BE2C (cell line): Measurements from ENCODE around the gene ADGRF5.

Source experiments
- DNase-seq: peaks from one replicate; pipeline ENCODE4 v3.0.0-alpha.2; 2020
- H3K27me3 ChIP-seq: fragments of 250-450 bp; sonication (Bioruptor Pico); 2 replicates; pipeline ENCODE4 v1.5.1; 2020; ENCODE audit warnings: mild to moderate bottlenecking
- H3K36me3 ChIP-seq: fragments of 250-450 bp; sonication (Bioruptor Pico); 2 replicates; pipeline ENCODE4 v1.5.1; 2020; ENCODE audit warnings: mild to moderate bottlenecking
- H3K4me1 ChIP-seq: fragments of 250-450 bp; sonication (Bioruptor Pico); 2 replicates; pipeline ENCODE4 v1.5.1; 2020
- H3K4me3 ChIP-seq: 2 replicates; pipeline ENCODE4 v1.5.1; 2011; ENCODE audit warnings: low read depth, low read length
- H3K9me3 ChIP-seq: fragments of 250-450 bp; sonication (Bioruptor Pico); 2 replicates; pipeline ENCODE4 v1.5.1; 2020
- CTCF ChIP-seq: IDR thresholded peaks from 2 replicates; pipeline ENCODE4 v1.5.1; 2012; ENCODE audit warnings: mild to moderate bottlenecking, low read depth, low read length

ADGRF5 gene

GRCh38 chr6:46895930-46896329, 25.8 kb downstream of the ADGRF5 start:
- no peaks in the 10 kb centered on the region for H3K36me3 ChIP-seq
- H3K4me1 ChIP-seq, result no peaks in the 10 kb centered on the region
- no peak overlapping the region for H3K4me3 ChIP-seq
- no peak for TF ChIP-seq CTCF
- no peaks in the 10 kb centered on the region for H3K9me3 ChIP-seq
- 0 out of 2 replicates have a peak, but pooled peaks cover 2% of the 10 kb centered on the region for H3K27me3 ChIP-seq
- DNase-seq, result no peak

GRCh38 chr6:46894433-46894832, 27.3 kb downstream of the ADGRF5 start:
- Histone ChIP-seq H3K9me3 (no peaks in the 10 kb centered on the region), H3K36me3 (no peaks in the 10 kb centered on the region), H3K4me1 (no peaks in the 10 kb centered on the region), H3K27me3 (0 out of 2 replicates have a peak, but pooled peaks cover 2% of the 10 kb centered on the region), H3K4me3 (no peak overlapping the region)
- no peak for DNase-seq
- no peak for TF ChIP-seq CTCF

GRCh38 chr6:46893648-46894047, 28.1 kb downstream of the ADGRF5 start:
- no peaks in the 10 kb centered on the region for H3K4me1 ChIP-seq
- H3K4me3 ChIP-seq, result no peak overlapping the region
- H3K27me3 ChIP-seq, result 0 out of 2 replicates have a peak, but pooled peaks cover 2% of the 10 kb centered on the region
- H3K36me3 ChIP-seq, result no peaks in the 10 kb centered on the region
- no peak for TF ChIP-seq CTCF
- DNase-seq, result no peak
- no peaks in the 10 kb centered on the region for H3K9me3 ChIP-seq

GRCh38 chr6:46891252-46891795, 30.4 kb downstream of the ADGRF5 start:
- H3K4me3 ChIP-seq, result no peak overlapping the region
- TF ChIP-seq CTCF, result no peak
- DNase-seq, result no peak
- no peaks in the 10 kb centered on the region for H3K36me3 ChIP-seq
- no peaks in the 10 kb centered on the region for H3K4me1 ChIP-seq
- H3K9me3 ChIP-seq, result no peaks in the 10 kb centered on the region
- H3K27me3 ChIP-seq, result 0 out of 2 replicates have a peak, but pooled peaks cover 2% of the 10 kb centered on the region

- no peaks in the 10 kb centered on the region for H3K27me3 ChIP-seq
- no peaks in the 10 kb centered on the region for H3K36me3 ChIP-seq
- no peak for TF ChIP-seq CTCF
- H3K4me3 ChIP-seq, result no peak overlapping the region
- H3K9me3 ChIP-seq, result no peaks in the 10 kb centered on the region
- no peaks in the 10 kb centered on the region for H3K4me1 ChIP-seq
- no peak for DNase-seq
Observed at GRCh38 chr6:46888578-46888977, 33.2 kb downstream of the ADGRF5 start.

- Histone ChIP-seq H3K4me1 (no peaks in the 10 kb centered on the region), H3K36me3 (no peaks in the 10 kb centered on the region), H3K27me3 (no peaks in the 10 kb centered on the region; the same call in 1 of the 2 replicates), H3K4me3 (no peak overlapping the region), H3K9me3 (no peaks in the 10 kb centered on the region)
- DNase-seq, result no peak
- no peak for TF ChIP-seq CTCF
Observed at GRCh38 chr6:46888031-46888430, 33.7 kb downstream of the ADGRF5 start.
